HCT116 (cell line): ENCODE measurements around the gene NUCB2.

ENCODE experiments used
- CTCF ChIP-seq, 3 experiments: fragments of 200-600 bp in 1 of 3; sonication (generic) in 1 of 3; IDR thresholded peaks in 2 of 3; conservative IDR thresholded peaks in 1 of 3; 2 replicates each; pipeline ENCODE4 v1.5.1; 2012 to 2017; ENCODE audit warnings: low read depth in 2 of 3, low read length in 2 of 3, antibody characterized with exemption in 1 of 3, borderline replicate concordance in 1 of 3, control low read depth in 1 of 3, mild to moderate bottlenecking in 1 of 3, mixed read lengths in 1 of 3, mixed run types in 1 of 3, moderate library complexity in 1 of 3; ENCODE audit not compliant: insufficient read depth in 1 of 3
- MAX ChIP-seq: IDR thresholded peaks from 2 replicates; pipeline ENCODE4 v1.6.1; 2012
- POLR2A ChIP-seq: IDR thresholded peaks from 2 replicates; pipeline ENCODE4 v1.7.0; 2011; ENCODE audit warnings: borderline replicate concordance; ENCODE audit not compliant: insufficient read depth, insufficient read length; ENCODE audit errors: extremely low read depth

- TF ChIP-seq POLR2A (no peak), CTCF (IDR thresholded peaks at IDR 0.05 in 2 of 3, conservative IDR thresholded peaks at IDR 0.05 in 1 of 3; ENCODE audit: borderline replicate concordance in 1 of 3, insufficient read depth in 1 of 3, low read depth in 2 of 3, low read length in 2 of 3) (peak in 2 of 3 experiments; percentile 20 to 28; a peak in 2 of 6 replicates), MAX (peak; percentile 87)
Observed at GRCh38 chr11:17267576-17267975, 9.0 kb upstream of the NUCB2 start.
